Iris pigment epithelial cell (primary cell): Measurements from ENCODE around the gene THSD4.

Experiments
- DNase-seq: peaks from one replicate; pipeline ENCODE4 v3.0.0-alpha.2; 2011; ENCODE audit warnings: low read depth

The THSD4 gene

GRCh38 chr15:71588746-71589145 is 473.5 kb downstream of the THSD4 start:
- DNase-seq = peak; percentile 83

- DNase-seq = no peak
Observed at GRCh38 chr15:71591057-71591456, 475.8 kb downstream of the THSD4 start.

DNA sequence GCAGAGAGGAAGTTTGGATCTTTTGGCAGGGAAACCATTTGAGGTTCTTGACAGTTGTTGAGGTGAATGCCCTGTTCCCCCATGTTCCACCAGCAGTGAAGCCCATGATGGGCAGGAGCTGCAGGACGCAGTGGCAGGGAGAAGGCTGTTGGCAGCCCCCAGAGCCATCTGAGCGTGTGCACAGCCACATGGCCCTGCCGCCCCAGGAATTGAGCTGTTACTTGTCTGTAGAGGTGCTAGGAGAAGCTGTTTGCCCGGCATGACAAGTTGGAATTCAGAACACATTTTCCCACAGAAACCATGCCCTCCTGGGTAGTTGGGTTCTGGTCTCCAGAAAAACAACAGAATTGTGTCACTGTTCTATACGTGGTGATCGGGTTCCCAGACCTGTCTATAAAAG is 476.9 kb downstream of the THSD4 start:
- DNase-seq = no peak

GRCh38 chr15:71595846-71596553 is 480.7 kb downstream of the THSD4 start:
- DNase-seq = no peak

DNA sequence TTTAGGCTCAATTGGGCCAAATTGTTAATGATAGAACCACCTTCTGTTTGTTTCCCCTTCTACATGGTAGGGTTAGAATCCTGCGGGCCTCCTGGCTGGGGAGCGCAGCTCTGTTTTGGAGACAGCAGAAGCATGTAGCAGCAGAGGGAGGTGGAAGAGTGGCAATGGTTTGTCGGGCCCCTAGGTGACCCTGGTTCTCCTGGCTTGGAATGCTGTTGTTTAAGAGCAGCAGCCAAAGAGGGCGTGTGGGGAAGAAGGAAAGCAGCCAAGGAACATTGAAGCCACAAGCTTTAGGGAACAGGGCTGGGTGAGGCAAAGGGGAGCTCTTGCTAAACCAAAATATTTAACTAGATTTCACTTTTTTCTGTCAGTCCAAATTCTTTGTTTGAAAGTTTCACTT is 481.4 kb downstream of the THSD4 start:
- DNase-seq = peak; percentile 53

- no peak for DNase-seq
Observed at GRCh38 chr15:71597126-71597525, 481.9 kb downstream of the THSD4 start.

DNA sequence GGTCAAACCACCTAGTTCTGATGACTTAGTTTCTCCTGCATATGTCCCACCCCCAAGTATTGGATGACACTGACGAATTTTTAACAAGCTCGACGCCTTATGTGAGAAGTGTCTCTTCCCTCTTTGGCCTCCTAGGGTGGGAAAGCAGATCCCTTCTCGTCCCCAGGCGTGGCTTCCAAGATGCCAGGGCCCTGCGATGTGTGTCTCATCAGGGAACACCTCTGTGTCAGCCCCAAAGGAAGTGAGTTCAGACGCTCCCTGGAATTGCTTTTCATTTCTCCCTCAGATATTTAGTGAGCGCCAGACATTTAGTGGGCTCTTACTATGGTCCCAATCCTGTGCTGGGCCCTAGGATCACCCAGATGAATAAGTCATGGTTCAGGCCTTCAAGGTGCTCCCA is 482.4 kb downstream of the THSD4 start:
- no peak for DNase-seq

DNA sequence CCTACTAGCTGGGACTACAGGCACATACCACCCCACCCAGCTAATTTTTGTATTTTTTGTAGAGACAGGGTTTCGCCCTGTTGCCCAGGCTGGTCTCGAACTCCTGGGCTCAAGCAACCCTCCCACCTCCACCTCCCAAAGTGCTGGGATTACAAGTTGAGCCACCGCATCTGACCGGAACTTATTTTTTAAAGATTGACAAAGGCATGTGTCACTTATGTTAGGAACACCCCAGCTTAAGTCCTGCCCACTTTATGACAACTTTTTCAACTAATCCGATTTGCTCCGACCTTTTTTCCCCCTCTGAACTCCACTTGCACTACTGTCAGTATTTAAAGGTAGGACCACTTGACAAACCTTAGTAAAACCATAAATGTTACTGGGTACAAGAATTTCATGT is 483.5 kb downstream of the THSD4 start:
- DNase-seq = no peak

DNA sequence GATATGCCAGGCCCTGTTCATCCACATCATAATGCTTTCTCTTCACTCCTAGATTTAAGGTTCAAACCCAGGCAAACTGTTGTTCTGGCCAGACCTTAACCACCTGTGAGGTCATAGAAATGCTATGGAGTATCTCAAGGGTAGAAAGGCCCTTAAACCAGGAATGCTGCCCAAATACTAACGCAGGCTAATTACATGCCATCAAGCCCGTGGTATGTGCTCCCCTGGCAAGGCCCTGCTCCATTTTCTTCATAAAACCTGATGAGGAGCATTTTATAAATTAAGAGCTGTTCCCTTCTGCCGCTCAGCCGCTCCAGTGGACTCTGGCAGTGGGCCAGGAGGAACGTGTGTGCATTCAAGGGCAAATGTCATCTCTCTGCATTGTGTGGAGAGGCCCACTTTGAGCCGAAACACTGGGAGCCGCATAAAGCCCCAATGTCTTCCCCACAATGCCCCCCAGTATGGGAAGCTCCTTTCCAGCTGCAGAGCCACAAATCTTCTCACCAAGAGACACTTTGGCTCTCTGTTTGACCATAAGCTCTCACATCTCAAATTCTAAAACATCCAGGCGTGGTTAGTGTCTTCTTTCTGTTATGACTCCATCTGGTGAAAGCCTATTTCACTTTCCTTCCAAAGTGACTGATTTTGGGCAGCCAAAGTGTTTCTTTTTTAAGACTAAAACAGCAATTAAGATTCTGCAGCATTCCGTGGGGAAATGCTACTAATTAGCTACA is 484.3 kb downstream of the THSD4 start:
- no peak for DNase-seq

- DNase-seq = no peak
Observed at GRCh38 chr15:71600237-71600636, 485.0 kb downstream of the THSD4 start.

DNA sequence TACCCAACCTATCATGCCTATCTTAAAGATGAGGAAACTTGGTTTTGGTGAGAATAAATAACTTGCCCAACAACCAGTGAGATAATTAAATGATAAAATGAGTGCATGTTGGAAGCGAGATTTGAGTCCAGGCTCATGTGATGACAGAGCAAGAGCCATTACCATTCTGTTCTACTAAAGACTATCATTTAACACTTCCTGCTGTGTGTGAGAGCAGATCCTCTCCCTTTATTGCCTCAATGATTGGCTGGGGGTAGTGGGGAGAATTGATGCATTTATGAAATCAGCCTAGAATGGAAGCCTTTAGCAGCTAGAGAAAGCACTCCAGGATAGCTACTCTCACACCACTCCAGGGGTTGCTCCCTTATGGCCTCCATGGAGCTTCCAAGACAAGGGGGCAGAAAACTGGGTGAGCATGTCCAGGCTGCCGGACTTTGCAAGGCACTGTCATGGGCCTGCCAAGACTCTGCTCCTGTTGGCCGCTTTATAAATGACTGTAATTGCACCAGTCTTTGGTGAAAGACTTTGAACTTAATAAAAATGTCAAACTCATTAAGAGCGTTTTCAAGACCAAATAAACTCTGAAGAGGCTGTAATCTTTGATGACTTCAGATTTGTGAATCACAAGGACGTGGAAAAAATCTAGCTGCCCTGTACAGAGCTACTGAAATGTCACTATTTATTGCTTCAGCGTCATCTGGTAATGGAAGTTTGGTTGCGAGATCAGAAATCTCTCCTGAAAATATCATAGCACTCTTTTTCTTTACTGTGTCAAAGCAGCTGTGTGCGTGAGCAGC is 486.0 kb downstream of the THSD4 start:
- DNase-seq = no peak

- no peak for DNase-seq
Observed at GRCh38 chr15:71603379-71603778, 488.1 kb downstream of the THSD4 start.

DNA sequence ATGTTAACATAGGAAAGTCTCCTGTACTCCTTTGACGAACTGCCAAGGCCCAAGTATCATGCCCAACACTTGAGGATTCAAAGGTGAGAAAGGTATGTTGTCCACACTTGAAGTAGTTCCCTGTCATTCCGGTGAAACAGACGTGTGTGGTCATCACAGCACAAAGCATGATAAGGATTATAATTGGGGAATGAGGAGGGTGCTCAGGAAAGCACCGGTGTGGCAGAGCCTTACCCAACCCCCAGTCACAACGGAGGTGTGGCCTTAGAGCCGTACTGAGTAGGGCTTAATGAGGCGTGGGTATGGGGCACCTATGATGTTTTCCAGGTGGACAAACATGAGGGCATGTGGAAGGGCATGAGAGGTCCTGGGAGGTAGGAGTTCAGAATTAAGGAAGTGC is 492.1 kb downstream of the THSD4 start:
- no peak for DNase-seq

DNA sequence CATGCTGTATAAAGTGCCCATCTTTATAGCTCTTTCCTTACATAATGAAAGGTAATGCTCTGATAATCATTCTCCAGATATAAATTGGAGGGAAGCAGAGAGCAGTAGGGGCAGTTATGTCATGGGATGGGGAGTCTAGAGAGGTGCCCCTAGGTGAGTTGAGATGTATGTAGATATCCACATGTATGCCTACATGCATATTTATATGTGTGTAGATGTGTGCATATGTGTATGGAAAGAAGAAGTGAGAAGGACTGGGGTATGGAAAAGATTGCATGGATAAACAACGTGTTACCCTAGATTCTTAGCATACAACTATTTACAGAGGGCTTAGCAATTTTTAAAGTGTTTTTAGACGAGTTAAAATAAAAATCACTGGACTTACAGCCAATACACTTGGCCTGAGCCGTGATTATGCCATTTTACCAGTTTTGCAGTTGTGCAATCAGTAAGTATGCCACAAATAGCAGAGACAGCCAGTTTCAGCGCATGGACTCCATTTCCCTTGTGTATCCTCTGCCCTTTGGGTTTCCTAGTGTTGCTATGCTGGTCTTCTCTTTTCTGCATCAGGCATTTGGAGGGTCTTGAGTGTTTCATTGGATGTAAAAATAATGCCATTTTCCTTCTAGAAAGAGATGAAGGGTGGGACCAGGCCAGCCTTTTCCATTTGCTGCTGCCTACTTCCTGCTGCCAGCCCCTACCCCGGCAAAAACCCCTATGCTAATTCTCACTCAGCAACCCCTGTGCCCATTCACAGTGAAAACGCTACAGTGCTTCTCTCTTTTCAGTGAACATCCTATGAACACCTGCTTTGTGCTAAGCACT is 495.7 kb downstream of the THSD4 start:
- DNase-seq = no peak

- no peak for DNase-seq
Observed at GRCh38 chr15:71611553-71612396, 496.5 kb downstream of the THSD4 start.

DNA sequence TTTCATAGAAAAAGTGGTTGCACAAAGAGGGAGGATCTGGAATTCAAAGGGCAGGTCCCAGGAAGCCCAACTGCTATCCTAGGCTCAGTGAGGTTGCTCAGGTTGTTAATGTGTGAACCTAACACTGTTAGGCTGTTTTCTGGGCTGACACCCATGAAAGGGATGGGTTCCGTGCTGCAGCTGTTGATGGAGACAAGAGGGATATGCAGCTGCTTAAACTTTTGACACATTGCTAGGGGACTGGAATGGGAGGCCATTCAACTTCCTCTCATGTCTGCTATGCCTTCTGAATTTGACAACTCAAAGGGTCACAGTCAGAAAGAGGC is 497.1 kb downstream of the THSD4 start:
- no peak for DNase-seq

- no peak for DNase-seq
Observed at GRCh38 chr15:71612869-71613268, 497.6 kb downstream of the THSD4 start.

- no peak for DNase-seq
Observed at GRCh38 chr15:71623111-71623510, 507.8 kb downstream of the THSD4 start.

DNA sequence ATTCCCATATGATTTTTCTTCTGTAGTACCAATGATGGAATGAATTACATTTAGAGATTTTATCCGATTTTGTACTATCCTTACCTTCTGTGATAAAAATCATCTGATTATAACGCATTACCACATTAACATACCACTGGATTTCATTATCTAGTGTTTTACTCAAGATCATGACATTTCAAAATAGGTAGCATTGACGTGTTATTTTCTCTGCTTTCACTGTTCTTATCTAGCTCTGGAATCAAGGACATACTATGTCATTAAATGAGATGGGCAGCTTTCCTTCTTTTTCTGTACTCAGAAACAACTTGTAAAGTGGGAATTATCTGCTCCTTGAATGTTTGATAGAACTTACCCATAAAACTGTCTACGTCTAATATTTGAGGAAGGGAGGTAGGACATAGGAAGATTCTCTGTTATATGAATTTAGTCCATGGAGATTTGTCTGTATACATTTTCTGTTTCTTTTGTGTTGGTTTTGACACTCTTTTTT is 511.4 kb downstream of the THSD4 start:
- DNase-seq = no peak

GRCh38 chr15:71627188-71627587 is 511.9 kb downstream of the THSD4 start:
- DNase-seq = no peak

GRCh38 chr15:71627604-71628003 is 512.3 kb downstream of the THSD4 start:
- no peak for DNase-seq
